22Rv1 (cell line): ENCODE results near the gene ANK2.

Experiments
- CTCF ChIP-seq: fragments of 450-650 bp; IDR thresholded peaks from 2 replicates; pipeline ENCODE4 v1.5.1; 2017; ENCODE audit warnings: mild to moderate bottlenecking
- ZFX ChIP-seq: fragments of 450-650 bp; IDR thresholded peaks from 2 replicates; pipeline ENCODE4 v1.6.1; 2017; ENCODE audit warnings: antibody characterized with exemption, borderline replicate concordance

- TF ChIP-seq CTCF (no peak), ZFX (no peak)
These were observed 361.2 kb downstream of the ANK2 start for GRCh38 chr4:113410686-113411085.
